SU-DHL-6 (cell line): ENCODE results near the gene TBRG4.

Experiments
- EZH2phosphoT487 ChIP-seq: fragments of 200-600 bp; sonication (generic), shearing (Covaris generic); conservative IDR thresholded peaks from 2 replicates; pipeline ENCODE4 v1.6.1; 2018; ENCODE audit warnings: mild to moderate bottlenecking, antibody characterized with exemption, low read length, moderate library complexity, mixed read lengths
- TF ChIP-seq, protein P1 (sequence below): fragments of 200-600 bp; sonication (generic); IDR thresholded peaks from one replicate; pipeline ENCODE4 v1.5.1; 2017; ENCODE audit warnings: antibody characterized with exemption, mild to moderate bottlenecking, low read length, moderate library complexity; ENCODE audit not compliant: insufficient read depth, poor library complexity, severe bottlenecking

GRCh38 chr7:45050198-45050597 lies 61.3 kb downstream of the TBRG4 start:
- TF ChIP-seq, protein P1, sequence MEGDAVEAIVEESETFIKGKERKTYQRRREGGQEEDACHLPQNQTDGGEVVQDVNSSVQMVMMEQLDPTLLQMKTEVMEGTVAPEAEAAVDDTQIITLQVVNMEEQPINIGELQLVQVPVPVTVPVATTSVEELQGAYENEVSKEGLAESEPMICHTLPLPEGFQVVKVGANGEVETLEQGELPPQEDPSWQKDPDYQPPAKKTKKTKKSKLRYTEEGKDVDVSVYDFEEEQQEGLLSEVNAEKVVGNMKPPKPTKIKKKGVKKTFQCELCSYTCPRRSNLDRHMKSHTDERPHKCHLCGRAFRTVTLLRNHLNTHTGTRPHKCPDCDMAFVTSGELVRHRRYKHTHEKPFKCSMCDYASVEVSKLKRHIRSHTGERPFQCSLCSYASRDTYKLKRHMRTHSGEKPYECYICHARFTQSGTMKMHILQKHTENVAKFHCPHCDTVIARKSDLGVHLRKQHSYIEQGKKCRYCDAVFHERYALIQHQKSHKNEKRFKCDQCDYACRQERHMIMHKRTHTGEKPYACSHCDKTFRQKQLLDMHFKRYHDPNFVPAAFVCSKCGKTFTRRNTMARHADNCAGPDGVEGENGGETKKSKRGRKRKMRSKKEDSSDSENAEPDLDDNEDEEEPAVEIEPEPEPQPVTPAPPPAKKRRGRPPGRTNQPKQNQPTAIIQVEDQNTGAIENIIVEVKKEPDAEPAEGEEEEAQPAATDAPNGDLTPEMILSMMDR: no peak
- TF ChIP-seq EZH2phosphoT487: no peak
